Measurements from ENCODE around the gene ZSWIM7. TPM values are rescaled to one million over a fixed set of nuclear protein-coding genes. Genes with fewer than 3 reads are reported as not detected.

Gene ZSWIM7
- total and polyA plus RNA-seq, 8 donors: 6.6 to 30.6 (median 12.0) TPM

DNA sequence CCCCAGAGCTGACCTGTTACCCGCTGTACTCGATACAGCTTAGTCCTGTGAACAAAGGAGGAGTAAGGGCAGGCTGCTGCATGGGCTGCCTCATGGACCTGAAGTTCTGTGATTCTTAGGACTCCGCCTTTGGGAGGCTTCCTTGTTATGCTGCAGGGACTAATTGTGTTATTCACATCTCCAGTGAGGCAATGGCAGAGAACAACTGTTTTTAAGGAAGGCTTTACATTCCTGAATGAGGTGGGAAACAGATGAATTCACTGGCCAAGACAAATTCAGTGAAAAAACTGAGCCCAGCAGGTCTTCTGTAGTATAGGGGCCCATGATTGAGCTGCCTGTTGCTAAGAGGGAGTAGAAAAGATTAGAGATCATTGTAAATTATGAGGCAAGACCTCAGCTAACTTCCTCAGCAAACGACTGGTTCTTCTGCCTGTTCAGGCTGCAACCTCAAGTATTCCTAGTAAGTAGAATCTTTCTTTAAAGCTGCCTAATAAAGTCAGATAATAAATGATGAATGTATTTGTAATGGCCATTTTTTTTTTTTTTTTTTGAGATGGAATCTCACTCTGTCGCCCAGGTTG, 28.3 kb downstream of the ZSWIM7 start:
- Histone ChIP-seq H3K9me3 (no peaks in the 10 kb centered on the region), H3K4me3 (no peak overlapping the region), H3K27me3 (no peaks in the 10 kb centered on the region), H3K27ac (no peak overlapping the region), H3K36me3 (no peaks in the 10 kb centered on the region), H3K4me1 (peaks cover 0 to 4% (median 0%) of the 10 kb centered on the region in 3 donors)
- DNase-seq (no peak), ATAC-seq (no peak), FAIRE-seq (no peak)
- TF ChIP-seq, protein P1, sequence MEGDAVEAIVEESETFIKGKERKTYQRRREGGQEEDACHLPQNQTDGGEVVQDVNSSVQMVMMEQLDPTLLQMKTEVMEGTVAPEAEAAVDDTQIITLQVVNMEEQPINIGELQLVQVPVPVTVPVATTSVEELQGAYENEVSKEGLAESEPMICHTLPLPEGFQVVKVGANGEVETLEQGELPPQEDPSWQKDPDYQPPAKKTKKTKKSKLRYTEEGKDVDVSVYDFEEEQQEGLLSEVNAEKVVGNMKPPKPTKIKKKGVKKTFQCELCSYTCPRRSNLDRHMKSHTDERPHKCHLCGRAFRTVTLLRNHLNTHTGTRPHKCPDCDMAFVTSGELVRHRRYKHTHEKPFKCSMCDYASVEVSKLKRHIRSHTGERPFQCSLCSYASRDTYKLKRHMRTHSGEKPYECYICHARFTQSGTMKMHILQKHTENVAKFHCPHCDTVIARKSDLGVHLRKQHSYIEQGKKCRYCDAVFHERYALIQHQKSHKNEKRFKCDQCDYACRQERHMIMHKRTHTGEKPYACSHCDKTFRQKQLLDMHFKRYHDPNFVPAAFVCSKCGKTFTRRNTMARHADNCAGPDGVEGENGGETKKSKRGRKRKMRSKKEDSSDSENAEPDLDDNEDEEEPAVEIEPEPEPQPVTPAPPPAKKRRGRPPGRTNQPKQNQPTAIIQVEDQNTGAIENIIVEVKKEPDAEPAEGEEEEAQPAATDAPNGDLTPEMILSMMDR (IDR thresholded peaks at IDR 0.05): no peak
- intact Hi-C loops (cut with DNase I): no loop called here
- 66 to 79% methylated on average over 5 of the region's 5 CpGs for WGBS, 2 donors

GRCh38 chr17:15970500-15970899, 29.0 kb downstream of the ZSWIM7 start:
- FAIRE-seq (no peak), ATAC-seq (no peak), DNase-seq (no peak)
- intact Hi-C loops (cut with DNase I): no loop called here
- TF ChIP-seq, protein P1 (IDR thresholded peaks at IDR 0.05): no peak
- Histone ChIP-seq H3K36me3 (no peaks in the 10 kb centered on the region), H3K9me3 (no peaks in the 10 kb centered on the region), H3K4me1 (peaks cover 0 to 4% (median 0%) of the 10 kb centered on the region in 3 donors), H3K27ac (no peak overlapping the region), H3K27me3 (no peaks in the 10 kb centered on the region), H3K4me3 (no peak overlapping the region)
- 65 to 70% methylated on average over 2 of the region's 2 CpGs for WGBS, 2 donors

GRCh38 chr17:15969463-15969862, 30.0 kb downstream of the ZSWIM7 start:
- FAIRE-seq: no peak
- WGBS, 2 donors: 93 to 97% methylated on average over 8 of the region's 8 CpGs
- intact Hi-C loops (cut with DNase I): no loop called here

DNA sequence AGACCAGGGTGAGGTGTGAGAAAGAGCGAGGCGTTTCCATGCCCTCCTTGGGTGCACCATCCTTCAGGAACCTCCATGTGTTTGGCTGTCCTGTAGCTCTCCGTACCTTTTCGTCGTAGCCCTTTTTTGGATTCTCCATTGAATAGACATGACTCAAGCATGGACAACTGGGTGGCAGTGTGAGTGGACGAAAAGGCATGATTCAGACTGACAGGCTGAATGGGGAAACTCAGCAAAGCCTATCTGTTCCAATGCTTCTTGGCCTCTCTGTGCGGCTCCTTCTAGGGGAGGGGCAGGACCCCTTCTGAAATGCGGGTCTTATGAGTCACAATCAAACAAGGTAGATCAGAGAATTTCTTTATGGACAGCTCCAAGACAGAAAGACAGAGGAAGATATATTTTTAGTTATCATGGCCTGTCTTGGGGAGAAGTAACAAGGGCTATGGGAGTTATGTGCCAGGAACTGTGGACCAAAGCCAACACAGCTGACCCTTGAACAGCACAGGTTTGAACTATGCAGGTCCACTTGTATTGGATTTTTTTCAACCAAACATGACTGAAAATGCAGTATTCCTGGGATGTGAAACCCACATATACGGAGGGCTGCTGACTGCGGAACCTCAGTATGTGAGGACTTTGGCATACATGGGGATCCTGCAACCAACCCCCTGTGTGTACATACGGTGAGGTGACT, 31.7 kb downstream of the ZSWIM7 start:
- WGBS, 2 donors: 87% methylated on average over 11 of the region's 11 CpGs
- ATAC-seq (no peak), DNase-seq (no peak)

More at GRCh38 chr17:15969463-15969862, 30.0 kb downstream of the ZSWIM7 start:
- ATAC-seq (no peak), DNase-seq (no peak)
- H3K4me1 ChIP-seq: peaks cover 0 to 4% (median 0%) of the 10 kb centered on the region in 3 donors
- H3K4me3 ChIP-seq: no peak overlapping the region
- H3K36me3 ChIP-seq: no peaks in the 10 kb centered on the region
- H3K27ac ChIP-seq: no peak overlapping the region
- no peaks in the 10 kb centered on the region for H3K27me3 ChIP-seq
- no peaks in the 10 kb centered on the region for H3K9me3 ChIP-seq
- TF ChIP-seq, protein P1 (IDR thresholded peaks at IDR 0.05): no peak

More for the DNA sequence above, 31.7 kb downstream of the ZSWIM7 start:
- intact Hi-C loops (cut with DNase I): no loop called here
- Histone ChIP-seq H3K27me3 (no peaks in the 10 kb centered on the region), H3K9me3 (no peaks in the 10 kb centered on the region), H3K4me1 (peaks cover 0 to 4% (median 0%) of the 10 kb centered on the region in 3 donors), H3K36me3 (no peaks in the 10 kb centered on the region), H3K4me3 (no peak overlapping the region), H3K27ac (no peak overlapping the region)
- TF ChIP-seq, protein P1 (IDR thresholded peaks at IDR 0.05): no peak
- FAIRE-seq: no peak
